HG03457 (cell line): ENCODE data around the gene TDRKH.
"Not testable (repeated sequence)": the region's sequence is repeated elsewhere in the genome, so short reads cannot be mapped to it uniquely, and the experiment has no call there.

Experiments used
- ATAC-seq: cut with Tn5 transposase; IDR thresholded peaks from one replicate; pipeline ENCODE4 v1.9.1; 2021; ENCODE audit warnings: moderate number of reproducible peaks; ENCODE audit not compliant: unreplicated experiment

The TDRKH gene

GRCh38 chr1:151768351-151769066, 21.8 kb downstream of the TDRKH start:
- not testable (repeated sequence) for ATAC-seq

- no peak for ATAC-seq
Measured at GRCh38 chr1:151763990-151764389, 26.3 kb downstream of the TDRKH start.

GRCh38 chr1:151762941-151763921, 27.1 kb downstream of the TDRKH start, which contains the start of gene MRPL9:
TSS of gene MRPL9 (minus strand) at chr1:151763496. CDS start at chr1:151763479, 17 bp downstream.
- peak; percentile 85 for ATAC-seq

GRCh38 chr1:151760597-151761385, 29.5 kb downstream of the TDRKH start:
- ATAC-seq: no peak

DNA sequence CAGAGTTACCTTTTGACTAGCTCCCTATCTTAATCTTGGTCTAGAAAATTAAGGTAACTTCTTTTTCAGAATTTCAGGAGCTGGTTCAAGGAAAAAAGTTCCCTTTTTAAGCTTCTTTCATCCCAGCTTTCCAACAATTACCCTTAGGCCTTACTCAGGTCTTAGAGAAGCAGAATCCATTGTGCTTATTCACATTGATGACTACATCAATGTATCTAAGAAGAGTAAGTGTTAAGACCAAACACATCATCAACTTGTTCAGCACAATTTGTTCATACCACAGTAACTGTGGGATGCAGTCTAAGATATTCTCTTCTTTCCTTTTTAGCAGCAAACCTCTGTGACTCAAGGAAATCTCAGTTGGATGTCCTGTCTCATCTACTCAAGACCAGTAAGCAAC, 31.1 kb downstream of the TDRKH start:
- ATAC-seq: no peak

DNA sequence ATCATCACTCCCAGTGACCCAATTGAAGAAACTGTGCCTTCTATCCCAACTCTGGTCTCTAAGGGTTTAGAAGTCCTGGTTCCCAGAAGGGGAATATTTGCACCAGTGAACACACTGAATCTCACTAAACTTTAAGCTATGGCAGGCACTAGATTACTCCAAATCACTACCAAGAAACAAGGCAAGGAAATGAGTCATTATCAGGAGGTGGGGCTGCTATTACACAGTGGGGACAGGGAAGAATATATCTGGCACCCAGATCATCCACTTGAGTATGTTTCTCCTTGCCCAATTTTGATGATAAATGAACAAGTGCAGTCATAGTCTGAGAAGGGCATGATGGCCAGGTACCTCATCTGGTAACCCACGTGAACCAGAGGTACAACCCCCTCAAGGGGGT, 34.0 kb downstream of the TDRKH start:
- no peak for ATAC-seq

GRCh38 chr1:151741516-151741915, 48.8 kb downstream of the TDRKH start:
- ATAC-seq: no peak

- no peak for ATAC-seq
Measured at GRCh38 chr1:151739590-151740355, 50.5 kb downstream of the TDRKH start.

- ATAC-seq: no peak
Measured at GRCh38 chr1:151737479-151737878, 52.8 kb downstream of the TDRKH start.

DNA sequence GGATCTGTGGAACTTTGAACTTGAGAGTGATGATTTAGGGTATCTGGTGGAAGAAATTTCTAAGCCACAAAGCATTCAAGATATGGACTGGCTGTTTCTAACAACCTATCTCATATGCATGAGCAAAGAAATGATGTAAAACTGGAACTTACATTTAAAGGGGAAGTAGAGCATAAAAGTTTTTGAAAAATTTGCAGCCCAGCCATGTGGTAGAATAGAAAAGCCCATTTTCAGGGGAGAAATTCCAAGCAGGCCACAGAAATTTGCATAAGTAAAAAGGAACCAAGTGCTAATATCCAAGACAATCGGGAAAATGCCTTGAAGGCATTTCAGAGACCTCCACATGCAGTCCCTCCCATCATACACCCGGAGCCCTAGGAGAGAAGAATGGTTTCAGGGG, 53.3 kb downstream of the TDRKH start:
- ATAC-seq: no peak

DNA sequence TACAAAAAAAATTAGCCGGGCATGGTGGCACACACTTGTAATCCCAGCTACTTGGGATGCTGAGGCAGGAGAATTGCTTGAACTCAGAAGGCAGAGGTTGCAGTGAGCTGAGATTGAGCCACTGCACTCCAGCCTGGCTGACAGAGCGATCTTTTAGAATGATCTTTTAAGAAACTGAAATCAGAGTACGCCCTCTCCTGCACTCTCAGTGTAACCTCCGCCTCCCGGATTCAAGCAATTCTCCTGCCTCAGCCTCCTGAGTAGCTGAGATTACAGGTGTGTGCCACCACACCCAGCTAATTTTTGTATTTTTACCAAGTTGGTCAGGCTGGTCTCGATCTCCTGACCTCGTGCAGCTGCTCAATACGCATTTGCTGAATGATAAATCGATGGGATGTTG, 56.3 kb downstream of the TDRKH start:
- ATAC-seq: not testable (repeated sequence)

DNA sequence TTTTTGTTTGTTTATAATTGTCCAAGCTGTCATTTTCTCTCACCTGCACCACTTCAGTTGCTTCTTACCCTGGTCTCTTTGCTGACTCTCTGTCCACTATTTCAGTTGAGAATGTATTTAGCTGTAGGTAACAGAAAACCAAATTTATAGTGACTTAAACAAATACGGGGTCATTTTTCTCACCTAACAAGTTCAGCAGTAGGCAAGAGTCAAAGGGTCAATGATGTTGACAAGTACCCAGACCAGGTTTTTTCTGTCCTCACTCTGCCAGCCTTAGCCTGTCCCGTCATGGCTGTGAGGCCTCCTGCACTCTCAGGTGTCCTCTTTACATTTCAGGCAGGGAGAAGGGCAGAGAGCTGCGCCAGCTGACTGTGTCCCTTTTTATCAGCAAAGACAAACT, 57.2 kb downstream of the TDRKH start:
- no peak for ATAC-seq

DNA sequence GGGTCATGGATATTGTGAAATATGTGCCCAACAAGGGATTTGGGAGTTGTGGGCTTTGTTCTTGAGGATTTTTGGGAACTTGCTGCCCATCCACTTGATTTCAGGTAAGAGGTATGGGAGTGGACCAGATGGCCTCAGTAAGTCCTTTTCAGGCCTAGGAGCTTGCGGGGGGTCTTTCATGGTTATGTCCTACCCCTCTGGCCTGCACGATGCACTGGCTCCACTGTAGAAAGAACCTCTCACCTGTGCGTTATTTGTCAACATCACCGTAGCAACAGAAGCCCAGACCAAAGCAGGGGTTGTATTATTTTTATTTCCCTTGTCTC, 60.4 kb downstream of the TDRKH start:
- no peak for ATAC-seq

GRCh38 chr1:151729157-151729965, 60.9 kb downstream of the TDRKH start:
- ATAC-seq: no peak

- no peak for ATAC-seq
Measured at GRCh38 chr1:151728151-151729054, 61.9 kb downstream of the TDRKH start.

- ATAC-seq: no peak
Measured at GRCh38 chr1:151723726-151724370, 66.5 kb downstream of the TDRKH start.
